ENCODE measurements around the gene YOD1. TPM values are rescaled to one million over a fixed set of nuclear protein-coding genes. Genes with fewer than 3 reads are reported as not detected.

The YOD1 gene
- total and polyA plus RNA-seq, 2 donors (not counting 1 experiment from before 2014, with no cell fraction given): 3.0 to 5.6 TPM

Other genes with a start within 250 kb of the YOD1 start
- gene IL20, start 185.6 kb downstream of the YOD1 start, total RNA-seq: not detected in 2 replicates
- gene IL20, start 185.6 kb downstream of the YOD1 start, polyA plus RNA-seq: not detected in 2 replicates
- gene IL24, start 153.8 kb downstream of the YOD1 start, total RNA-seq: 0.17 TPM in 1 of 2 replicates, not detected in the other
- gene IL24, start 153.8 kb downstream of the YOD1 start, polyA plus RNA-seq: 0.54 TPM in 1 of 2 replicates, not detected in the other
- gene FCMR, start 129.3 kb downstream of the YOD1 start, total RNA-seq: 0.26 and 0.33 TPM in 2 replicates
- 1.5 and 4.3 TPM in 2 replicates for gene FCMR, start 129.3 kb downstream of the YOD1 start, polyA plus RNA-seq
- not detected in 2 replicates for gene PIGR, start 104.7 kb downstream of the YOD1 start, total RNA-seq
- not detected in 2 replicates for gene PIGR, start 104.7 kb downstream of the YOD1 start, polyA plus RNA-seq
- not detected in 2 replicates for gene FCAMR, start 80.7 kb downstream of the YOD1 start, total RNA-seq
- gene FCAMR, start 80.7 kb downstream of the YOD1 start, polyA plus RNA-seq: not detected in 2 replicates
- gene C1orf116, start 18.5 kb downstream of the YOD1 start, total RNA-seq: not detected in 2 replicates
- 0.01 and 0.06 TPM in 2 replicates for gene C1orf116, start 18.5 kb downstream of the YOD1 start, polyA plus RNA-seq
- gene PFKFB2, start 2.1 kb upstream of the YOD1 start, total RNA-seq: 6.2 and 7.6 TPM in 2 replicates
- 1.5 and 3.2 TPM in 2 replicates for gene PFKFB2, start 2.1 kb upstream of the YOD1 start, polyA plus RNA-seq
- gene C4BPB, start 37.7 kb upstream of the YOD1 start, total RNA-seq: not detected in 2 replicates
- not detected in 2 replicates for gene C4BPB, start 37.7 kb upstream of the YOD1 start, polyA plus RNA-seq
- gene C4BPA, start 53.0 kb upstream of the YOD1 start, total RNA-seq: not detected in 2 replicates
- gene C4BPA, start 53.0 kb upstream of the YOD1 start, polyA plus RNA-seq: not detected in 2 replicates

All from fibroblast of lung (primary cell).